ENCODE measurements around the gene GPC6.

DNA sequence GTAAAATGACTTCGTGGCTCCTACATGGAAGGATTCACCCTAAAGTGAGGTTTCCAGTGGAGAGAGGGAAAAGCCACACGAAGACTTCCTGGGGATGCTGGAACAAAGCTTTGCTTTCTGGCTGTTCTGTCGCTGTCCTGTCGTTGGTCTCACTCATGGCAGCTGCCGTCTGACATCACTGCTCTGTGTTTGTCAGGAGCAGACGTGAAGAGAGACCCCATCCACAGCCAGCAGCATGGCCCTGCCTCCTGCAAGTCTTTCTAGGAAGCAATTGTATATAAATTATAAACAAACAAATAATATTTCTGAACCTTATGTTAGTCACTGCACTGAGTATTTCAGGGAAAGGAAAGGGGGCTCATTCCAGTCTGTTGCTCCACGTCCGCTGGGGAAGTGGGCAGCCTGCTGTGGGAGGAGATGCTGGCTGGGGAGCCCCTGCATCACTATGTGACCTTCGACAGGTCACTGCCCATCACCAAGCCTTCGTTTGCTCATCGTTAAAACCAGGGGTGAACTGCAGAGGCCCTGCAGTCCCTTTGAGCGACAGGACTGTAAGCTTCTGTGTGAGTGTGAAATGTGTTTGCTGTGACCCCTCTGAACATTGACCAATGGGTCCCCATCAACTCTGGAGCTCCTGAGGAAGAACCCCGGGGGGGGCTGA, 1101.9 kb downstream of the GPC6 start:
- no peak for TF ChIP-seq EZH2phosphoT487 (IDR thresholded peaks at IDR 0.05; ENCODE audit: low read length)
- TF ChIP-seq, protein P1, sequence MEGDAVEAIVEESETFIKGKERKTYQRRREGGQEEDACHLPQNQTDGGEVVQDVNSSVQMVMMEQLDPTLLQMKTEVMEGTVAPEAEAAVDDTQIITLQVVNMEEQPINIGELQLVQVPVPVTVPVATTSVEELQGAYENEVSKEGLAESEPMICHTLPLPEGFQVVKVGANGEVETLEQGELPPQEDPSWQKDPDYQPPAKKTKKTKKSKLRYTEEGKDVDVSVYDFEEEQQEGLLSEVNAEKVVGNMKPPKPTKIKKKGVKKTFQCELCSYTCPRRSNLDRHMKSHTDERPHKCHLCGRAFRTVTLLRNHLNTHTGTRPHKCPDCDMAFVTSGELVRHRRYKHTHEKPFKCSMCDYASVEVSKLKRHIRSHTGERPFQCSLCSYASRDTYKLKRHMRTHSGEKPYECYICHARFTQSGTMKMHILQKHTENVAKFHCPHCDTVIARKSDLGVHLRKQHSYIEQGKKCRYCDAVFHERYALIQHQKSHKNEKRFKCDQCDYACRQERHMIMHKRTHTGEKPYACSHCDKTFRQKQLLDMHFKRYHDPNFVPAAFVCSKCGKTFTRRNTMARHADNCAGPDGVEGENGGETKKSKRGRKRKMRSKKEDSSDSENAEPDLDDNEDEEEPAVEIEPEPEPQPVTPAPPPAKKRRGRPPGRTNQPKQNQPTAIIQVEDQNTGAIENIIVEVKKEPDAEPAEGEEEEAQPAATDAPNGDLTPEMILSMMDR (IDR thresholded peaks at IDR 0.05; ENCODE audit: low read length): no peak
